ENCODE measurements around the gene KRTAP20-3. TPM values are rescaled to one million over a fixed set of nuclear protein-coding genes. Genes with fewer than 3 reads are reported as not detected.

Gene KRTAP20-3
- not detected for polyA plus RNA-seq (2013, experiment 1 of 2)
- not detected for polyA plus RNA-seq (2013, experiment 2 of 2)

DNA sequence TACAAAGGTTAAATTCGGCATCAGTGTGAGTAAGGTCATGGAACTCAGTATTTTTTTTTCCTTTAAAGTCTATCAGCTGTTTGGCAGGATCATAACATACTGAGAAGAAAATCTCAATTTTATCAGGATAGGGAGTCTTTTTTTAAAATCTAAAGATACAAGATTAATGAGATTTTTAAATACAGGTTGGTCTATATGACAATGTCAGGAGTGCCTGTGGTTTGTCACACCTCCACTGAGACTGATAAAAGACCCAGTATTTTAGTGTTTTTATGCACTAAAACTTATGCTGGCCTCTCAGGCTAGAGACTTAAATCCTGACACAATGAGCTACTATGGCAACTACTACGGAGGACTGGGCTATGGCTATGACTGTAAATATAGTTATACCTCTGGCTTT lies at the start of gene KRTAP20-3:
TSS of gene KRTAP20-3 (plus strand) at position 301 of the 400 bp plus-strand sequence.
- no CpG with 5 or more reads among the region's 2 CpGs for WGBS, 2 experiments (ENCODE audit: insufficient coverage in 2 of 2)
- no peaks in the 10 kb centered on the region for H3K36me3 ChIP-seq (ENCODE audit: control insufficient read depth, insufficient read depth, low read length)
- no peak within 1 kb of the TSS for H3K27ac ChIP-seq (ENCODE audit: low read depth, low read length, severe bottlenecking)
- no peaks in the 10 kb centered on the region for H3K9me3 ChIP-seq (ENCODE audit: control insufficient read depth, low read length)
- no peaks in the 10 kb centered on the region for H3K4me1 ChIP-seq (ENCODE audit: control insufficient read depth, insufficient read depth, low read length, poor library complexity, severe bottlenecking)
- no peak within 1 kb of the TSS for H3K4me3 ChIP-seq (ENCODE audit: extremely low read depth, insufficient read depth, low read length, poor library complexity, severe bottlenecking)

DNA sequence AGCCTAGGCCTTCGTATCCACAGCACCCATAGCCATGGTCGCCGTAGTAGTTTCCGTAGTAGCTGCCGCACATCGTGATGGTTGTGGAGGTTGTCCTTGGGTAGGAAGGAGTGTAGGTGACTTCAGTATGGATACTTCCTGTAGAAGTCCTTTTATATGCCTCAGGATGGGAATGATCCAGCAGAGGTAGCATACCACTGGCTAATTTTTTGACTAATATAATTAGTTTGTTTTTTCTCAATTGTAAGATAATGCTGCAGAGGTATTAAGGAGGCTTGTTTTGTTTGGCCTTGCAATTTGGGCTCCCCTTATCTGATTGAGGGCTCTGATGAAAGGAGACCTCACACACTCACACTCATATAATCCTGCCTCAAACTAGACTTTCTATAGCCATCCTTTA lies 43.9 kb upstream of the KRTAP20-3 start, which contains the start of gene KRTAP6-2:
TSS of gene KRTAP6-2 (minus strand) at position 101 of the 400 bp plus-strand sequence. CDS start at position 73, 28 bp downstream.
- Histone ChIP-seq H3K36me3 (ENCODE audit: control insufficient read depth, insufficient read depth, low read length) (no peaks in the 10 kb centered on the region), H3K27ac (ENCODE audit: low read depth, low read length, severe bottlenecking) (no peak within 1 kb of the TSS), H3K4me1 (ENCODE audit: control insufficient read depth, insufficient read depth, low read length, poor library complexity, severe bottlenecking) (no peaks in the 10 kb centered on the region), H3K9me3 (ENCODE audit: control insufficient read depth, low read length) (no peaks in the 10 kb centered on the region), H3K4me3 (ENCODE audit: extremely low read depth, insufficient read depth, low read length, poor library complexity, severe bottlenecking) (no peak within 1 kb of the TSS)
- 96 to 98% methylated on average over 5 to 6 of the region's 6 CpGs for WGBS, 2 experiments (ENCODE audit: insufficient coverage in 2 of 2)

DNA sequence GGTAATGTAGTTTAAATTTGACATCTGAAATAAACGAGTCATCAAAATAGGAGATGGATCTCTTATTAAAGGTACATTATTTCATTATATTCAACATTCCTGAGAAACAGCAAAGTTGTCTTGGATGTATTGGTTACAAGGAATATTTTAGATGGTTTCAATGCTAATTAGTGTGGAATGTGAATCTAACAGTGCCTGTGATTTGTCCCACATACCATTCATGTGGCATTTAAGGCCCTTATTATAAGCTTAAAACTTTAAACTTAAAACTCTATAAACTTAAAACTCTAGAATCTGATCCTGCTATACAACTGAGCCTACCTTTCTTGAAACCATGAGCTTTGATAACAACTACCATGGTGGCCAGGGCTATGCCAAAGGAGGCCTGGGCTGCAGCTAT lies 41.9 kb upstream of the KRTAP20-3 start, which contains the start of gene KRTAP22-1:
TSS of gene KRTAP22-1 (plus strand) at position 301 of the 400 bp plus-strand sequence.
- H3K4me3 ChIP-seq (ENCODE audit: extremely low read depth, insufficient read depth, low read length, poor library complexity, severe bottlenecking), result no peak within 1 kb of the TSS
- H3K36me3 ChIP-seq (ENCODE audit: control insufficient read depth, insufficient read depth, low read length), result no peaks in the 10 kb centered on the region
- no peak within 1 kb of the TSS for H3K27ac ChIP-seq (ENCODE audit: low read depth, low read length, severe bottlenecking)
- no CpG with 5 or more reads among the region's 1 CpG for WGBS, 2 experiments (ENCODE audit: insufficient coverage in 2 of 2)
- H3K9me3 ChIP-seq (ENCODE audit: control insufficient read depth, low read length), result no peaks in the 10 kb centered on the region
- H3K4me1 ChIP-seq (ENCODE audit: control insufficient read depth, insufficient read depth, low read length, poor library complexity, severe bottlenecking), result no peaks in the 10 kb centered on the region

DNA sequence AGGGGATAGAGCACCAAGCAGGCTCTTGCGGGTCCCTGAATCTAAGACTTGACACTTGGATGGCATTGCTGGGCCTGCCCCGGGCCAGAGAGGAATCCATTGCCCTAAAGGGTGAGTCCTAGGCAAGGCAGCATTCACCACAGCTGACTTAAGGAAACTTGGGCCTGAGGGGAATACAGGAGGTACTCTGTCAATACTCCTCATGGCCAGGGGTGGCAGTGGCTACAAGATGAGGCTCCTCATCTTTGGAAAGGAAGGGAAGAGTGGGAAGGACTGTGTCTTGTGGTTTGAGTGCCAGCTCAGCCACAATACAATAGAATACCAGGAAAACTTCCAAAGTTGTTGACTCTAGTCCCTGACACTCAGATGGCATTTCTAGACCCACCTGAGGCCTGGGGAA lies 36.7 kb upstream of the KRTAP20-3 start:
- 69 to 87% methylated on average over 2 of the region's 2 CpGs for WGBS, 2 experiments (ENCODE audit: insufficient coverage in 2 of 2)
- H3K36me3 ChIP-seq (ENCODE audit: control insufficient read depth, insufficient read depth, low read length), result no peaks in the 10 kb centered on the region
- H3K4me3 ChIP-seq (ENCODE audit: extremely low read depth, insufficient read depth, low read length, poor library complexity, severe bottlenecking), result no peak overlapping the region
- no peak overlapping the region for H3K27ac ChIP-seq (ENCODE audit: low read depth, low read length, severe bottlenecking)
- no peaks in the 10 kb centered on the region for H3K4me1 ChIP-seq (ENCODE audit: control insufficient read depth, insufficient read depth, low read length, poor library complexity, severe bottlenecking)
- H3K9me3 ChIP-seq (ENCODE audit: control insufficient read depth, low read length), result no peaks in the 10 kb centered on the region

DNA sequence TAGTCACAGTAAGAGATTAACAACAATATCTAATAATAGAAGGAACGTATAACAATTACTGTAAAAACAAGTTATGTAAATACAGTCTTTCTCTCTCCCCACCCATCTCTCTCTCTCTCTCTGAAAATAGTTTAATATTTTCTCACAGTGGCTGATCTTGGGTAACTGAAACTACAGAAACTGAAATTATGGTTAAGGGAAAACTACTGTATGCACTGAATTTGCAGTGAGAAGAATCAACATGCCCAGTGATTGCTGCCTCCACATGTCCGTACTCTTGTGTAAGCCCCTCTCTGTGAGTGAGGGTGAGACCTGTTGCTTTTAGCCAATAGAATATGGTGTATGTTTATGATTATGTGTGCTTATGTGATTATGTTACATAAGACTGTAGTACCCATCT lies 30.5 kb upstream of the KRTAP20-3 start:
- 88 to 89% methylated on average over 1 of the region's 2 CpGs for WGBS, 2 experiments (ENCODE audit: insufficient coverage in 2 of 2)
- Histone ChIP-seq H3K4me3 (ENCODE audit: extremely low read depth, insufficient read depth, low read length, poor library complexity, severe bottlenecking) (no peak overlapping the region), H3K27ac (ENCODE audit: low read depth, low read length, severe bottlenecking) (no peak overlapping the region), H3K9me3 (ENCODE audit: control insufficient read depth, low read length) (no peaks in the 10 kb centered on the region), H3K4me1 (ENCODE audit: control insufficient read depth, insufficient read depth, low read length, poor library complexity, severe bottlenecking) (no peaks in the 10 kb centered on the region), H3K36me3 (ENCODE audit: control insufficient read depth, insufficient read depth, low read length) (no peaks in the 10 kb centered on the region)

DNA sequence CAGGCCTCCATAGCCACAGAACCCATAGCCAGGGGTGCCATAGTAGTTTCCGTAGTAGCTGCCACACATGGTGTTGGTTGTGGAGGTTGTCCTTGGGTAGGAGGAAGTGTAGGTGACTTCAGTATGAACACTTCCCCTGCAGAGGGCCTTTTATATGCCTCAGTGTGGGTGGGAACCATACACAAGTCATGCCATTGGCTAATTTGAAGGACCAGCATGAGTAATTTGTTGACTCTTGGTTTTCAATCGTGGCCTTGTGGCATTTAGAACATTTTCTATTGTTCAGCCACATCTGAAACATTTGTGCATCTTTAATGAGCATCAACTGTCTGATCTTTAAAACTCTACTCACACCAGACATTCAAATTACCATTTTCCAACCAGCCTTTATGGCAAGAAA lies 28.8 kb upstream of the KRTAP20-3 start, which contains the start of gene KRTAP6-1:
TSS of gene KRTAP6-1 (minus strand) at position 95 of the 400 bp plus-strand sequence. CDS start at position 69, 26 bp downstream.
- no peaks in the 10 kb centered on the region for H3K4me1 ChIP-seq (ENCODE audit: control insufficient read depth, insufficient read depth, low read length, poor library complexity, severe bottlenecking)
- no peaks in the 10 kb centered on the region for H3K9me3 ChIP-seq (ENCODE audit: control insufficient read depth, low read length)
- H3K4me3 ChIP-seq (ENCODE audit: extremely low read depth, insufficient read depth, low read length, poor library complexity, severe bottlenecking), result no peak within 1 kb of the TSS
- H3K27ac ChIP-seq (ENCODE audit: low read depth, low read length, severe bottlenecking), result no peak within 1 kb of the TSS
- H3K36me3 ChIP-seq (ENCODE audit: control insufficient read depth, insufficient read depth, low read length), result no peaks in the 10 kb centered on the region
- WGBS, 2 experiments (ENCODE audit: insufficient coverage in 2 of 2), result 86 to 94% methylated on average over 1 to 2 of the region's 2 CpGs

DNA sequence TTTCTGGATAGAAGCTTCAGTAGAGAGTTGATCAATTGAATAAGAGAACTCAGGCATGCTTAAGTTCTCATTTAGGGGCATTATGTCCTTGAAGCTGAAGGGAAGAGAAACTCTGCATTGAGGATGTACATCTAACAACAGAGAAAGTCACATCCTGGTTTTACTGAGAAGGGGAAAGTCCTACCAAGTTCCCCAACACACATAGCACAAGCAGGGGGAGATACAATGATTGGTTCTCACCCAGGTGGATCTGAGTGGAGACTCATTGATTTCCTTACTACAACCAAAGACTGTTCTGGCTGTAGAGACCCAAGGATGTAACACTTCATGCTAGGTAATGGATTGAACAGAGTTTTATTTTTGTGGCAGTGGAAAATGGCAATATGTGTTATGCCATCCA lies 27.5 kb upstream of the KRTAP20-3 start:
- Histone ChIP-seq H3K4me1 (ENCODE audit: control insufficient read depth, insufficient read depth, low read length, poor library complexity, severe bottlenecking) (no peaks in the 10 kb centered on the region), H3K36me3 (ENCODE audit: control insufficient read depth, insufficient read depth, low read length) (no peaks in the 10 kb centered on the region), H3K9me3 (ENCODE audit: control insufficient read depth, low read length) (no peaks in the 10 kb centered on the region), H3K27ac (ENCODE audit: low read depth, low read length, severe bottlenecking) (no peak overlapping the region), H3K4me3 (ENCODE audit: extremely low read depth, insufficient read depth, low read length, poor library complexity, severe bottlenecking) (no peak overlapping the region)

DNA sequence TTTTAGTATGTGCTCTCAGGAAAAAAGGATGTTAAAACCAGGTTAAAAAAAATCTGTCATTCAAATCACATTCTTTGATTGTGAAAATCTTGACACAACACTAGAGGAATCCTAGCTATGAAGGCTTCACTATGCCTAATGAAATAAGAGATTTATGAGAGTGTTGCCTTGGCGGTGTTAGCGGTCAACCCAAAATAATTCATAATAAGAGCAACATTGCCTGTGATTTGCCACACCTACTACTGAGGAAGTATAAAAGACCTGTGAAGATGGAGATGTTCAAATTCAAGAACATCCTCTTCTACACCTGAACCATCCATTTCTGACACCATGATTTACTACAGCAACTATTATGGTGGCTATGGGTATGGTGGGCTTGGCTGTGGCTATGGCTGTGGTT lies 26.5 kb upstream of the KRTAP20-3 start, which contains the start of gene KRTAP20-1:
TSS of gene KRTAP20-1 (plus strand) at position 301 of the 400 bp plus-strand sequence. CDS start at position 331, 30 bp downstream.
- H3K4me3 ChIP-seq (ENCODE audit: extremely low read depth, insufficient read depth, low read length, poor library complexity, severe bottlenecking), result no peak within 1 kb of the TSS
- H3K36me3 ChIP-seq (ENCODE audit: control insufficient read depth, insufficient read depth, low read length), result no peaks in the 10 kb centered on the region
- no peaks in the 10 kb centered on the region for H3K4me1 ChIP-seq (ENCODE audit: control insufficient read depth, insufficient read depth, low read length, poor library complexity, severe bottlenecking)
- no peak within 1 kb of the TSS for H3K27ac ChIP-seq (ENCODE audit: low read depth, low read length, severe bottlenecking)
- WGBS, 2 experiments (ENCODE audit: insufficient coverage in 2 of 2), result no CpG with 5 or more reads among the region's 2 CpGs
- no peaks in the 10 kb centered on the region for H3K9me3 ChIP-seq (ENCODE audit: control insufficient read depth, low read length)

DNA sequence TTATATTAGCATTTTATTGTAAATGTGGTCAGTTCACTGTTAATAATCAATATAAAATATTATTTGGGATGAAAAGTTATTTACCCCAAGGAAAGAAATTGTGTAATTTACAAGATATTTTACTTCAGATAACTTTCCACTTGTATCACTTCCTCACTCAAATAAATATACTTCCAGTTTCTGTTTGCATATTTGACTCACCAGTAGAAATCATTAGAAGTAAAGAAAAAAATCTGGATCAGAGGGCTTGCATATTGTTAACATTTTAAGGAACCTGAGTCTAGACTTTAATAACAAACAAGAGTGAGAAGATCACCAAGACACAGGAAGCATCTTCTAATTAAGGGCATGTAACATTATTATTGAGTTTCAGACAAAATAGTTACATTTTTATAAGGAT lies 22.6 kb upstream of the KRTAP20-3 start:
- Histone ChIP-seq H3K27ac (ENCODE audit: low read depth, low read length, severe bottlenecking) (no peak overlapping the region), H3K4me3 (ENCODE audit: extremely low read depth, insufficient read depth, low read length, poor library complexity, severe bottlenecking) (no peak overlapping the region), H3K9me3 (ENCODE audit: control insufficient read depth, low read length) (no peaks in the 10 kb centered on the region), H3K36me3 (ENCODE audit: control insufficient read depth, insufficient read depth, low read length) (no peaks in the 10 kb centered on the region), H3K4me1 (ENCODE audit: control insufficient read depth, insufficient read depth, low read length, poor library complexity, severe bottlenecking) (no peaks in the 10 kb centered on the region)

DNA sequence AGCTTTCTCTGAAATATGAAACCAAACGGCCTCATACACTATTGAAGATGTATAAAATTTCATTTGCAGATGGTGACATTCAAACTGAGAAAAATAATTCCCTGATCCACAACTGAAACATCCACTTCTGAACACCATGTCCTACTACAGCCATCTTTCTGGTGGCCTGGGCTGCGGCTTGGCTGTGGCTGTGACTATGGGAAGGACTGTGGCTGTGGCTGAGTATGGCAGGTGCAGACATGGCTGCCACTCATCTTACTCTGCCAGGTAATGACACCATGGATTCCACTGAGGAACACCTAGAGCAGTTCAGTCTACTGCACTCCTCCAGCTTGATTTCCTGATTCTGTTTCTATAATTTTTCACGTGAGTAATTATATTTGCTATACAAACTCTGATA lies 22.1 kb upstream of the KRTAP20-3 start, which contains the start of gene KRTAP20-4:
TSS of gene KRTAP20-4 (plus strand) at position 106 of the 400 bp plus-strand sequence.
- WGBS, 2 experiments (ENCODE audit: insufficient coverage in 2 of 2), result no CpG with 5 or more reads among the region's 3 CpGs
- Histone ChIP-seq H3K36me3 (ENCODE audit: control insufficient read depth, insufficient read depth, low read length) (no peaks in the 10 kb centered on the region), H3K4me3 (ENCODE audit: extremely low read depth, insufficient read depth, low read length, poor library complexity, severe bottlenecking) (no peak within 1 kb of the TSS), H3K27ac (ENCODE audit: low read depth, low read length, severe bottlenecking) (no peak within 1 kb of the TSS), H3K9me3 (ENCODE audit: control insufficient read depth, low read length) (no peaks in the 10 kb centered on the region), H3K4me1 (ENCODE audit: control insufficient read depth, insufficient read depth, low read length, poor library complexity, severe bottlenecking) (no peaks in the 10 kb centered on the region)

DNA sequence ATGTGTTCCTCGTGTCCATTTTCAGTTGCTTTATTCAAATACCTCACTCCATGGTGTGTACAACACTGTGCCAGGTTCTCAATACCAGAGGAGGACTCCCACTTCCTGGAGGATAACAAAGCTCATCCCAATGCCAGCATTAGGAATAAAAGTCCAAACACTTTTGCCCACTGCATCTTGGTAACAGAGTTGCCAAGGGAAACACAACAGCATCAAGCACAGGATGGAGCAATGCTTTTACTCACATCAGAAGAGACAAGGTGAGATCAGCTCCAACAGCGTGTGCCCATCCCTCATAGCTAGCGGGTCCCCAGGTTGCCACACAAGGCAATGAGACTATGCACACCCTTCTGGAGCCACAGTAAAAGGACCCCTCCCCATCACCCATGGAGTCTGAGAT lies 19.3 kb upstream of the KRTAP20-3 start:
- Histone ChIP-seq H3K4me1 (ENCODE audit: control insufficient read depth, insufficient read depth, low read length, poor library complexity, severe bottlenecking) (no peaks in the 10 kb centered on the region), H3K36me3 (ENCODE audit: control insufficient read depth, insufficient read depth, low read length) (no peaks in the 10 kb centered on the region), H3K27ac (ENCODE audit: low read depth, low read length, severe bottlenecking) (no peak overlapping the region), H3K9me3 (ENCODE audit: control insufficient read depth, low read length) (no peaks in the 10 kb centered on the region), H3K4me3 (ENCODE audit: extremely low read depth, insufficient read depth, low read length, poor library complexity, severe bottlenecking) (no peak overlapping the region)
- WGBS, 2 experiments (ENCODE audit: insufficient coverage in 2 of 2), result 93 to 100% methylated on average over 1 to 3 of the region's 3 CpGs

Data from mesodermal cell (in vitro differentiated cells).